DMS114 treated with DMSO at 0.1 percent for 48 hours (cell line): Measurements from ENCODE around the gene BCOR.

Experiments
- DNase-seq: peaks from one replicate; lab custom pipeline; 2025; ENCODE audit not compliant: unreplicated experiment; lab: John Stamatoyannopoulos, UW

The BCOR gene

DNA sequence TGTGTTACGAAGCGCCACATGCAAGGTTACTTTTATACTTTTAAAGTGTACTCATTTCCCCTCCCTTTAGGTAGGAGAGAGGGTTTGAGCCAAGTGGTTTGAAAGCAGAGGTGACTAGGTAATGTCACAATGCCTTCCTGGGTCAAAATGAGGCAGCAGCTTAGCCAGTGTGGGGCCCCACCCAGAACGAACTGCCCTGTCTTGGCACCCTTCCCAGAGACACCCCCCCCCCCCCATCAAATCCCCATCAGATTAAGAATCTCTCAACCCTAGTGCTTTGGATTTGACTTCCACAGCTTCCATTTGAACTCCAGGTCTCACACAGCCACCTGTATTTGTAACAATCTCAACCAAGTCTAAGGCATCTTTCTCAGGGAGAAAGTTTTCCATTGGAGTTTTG is 31.1 kb downstream of the BCOR start:
- DNase-seq, result no peak

DNA sequence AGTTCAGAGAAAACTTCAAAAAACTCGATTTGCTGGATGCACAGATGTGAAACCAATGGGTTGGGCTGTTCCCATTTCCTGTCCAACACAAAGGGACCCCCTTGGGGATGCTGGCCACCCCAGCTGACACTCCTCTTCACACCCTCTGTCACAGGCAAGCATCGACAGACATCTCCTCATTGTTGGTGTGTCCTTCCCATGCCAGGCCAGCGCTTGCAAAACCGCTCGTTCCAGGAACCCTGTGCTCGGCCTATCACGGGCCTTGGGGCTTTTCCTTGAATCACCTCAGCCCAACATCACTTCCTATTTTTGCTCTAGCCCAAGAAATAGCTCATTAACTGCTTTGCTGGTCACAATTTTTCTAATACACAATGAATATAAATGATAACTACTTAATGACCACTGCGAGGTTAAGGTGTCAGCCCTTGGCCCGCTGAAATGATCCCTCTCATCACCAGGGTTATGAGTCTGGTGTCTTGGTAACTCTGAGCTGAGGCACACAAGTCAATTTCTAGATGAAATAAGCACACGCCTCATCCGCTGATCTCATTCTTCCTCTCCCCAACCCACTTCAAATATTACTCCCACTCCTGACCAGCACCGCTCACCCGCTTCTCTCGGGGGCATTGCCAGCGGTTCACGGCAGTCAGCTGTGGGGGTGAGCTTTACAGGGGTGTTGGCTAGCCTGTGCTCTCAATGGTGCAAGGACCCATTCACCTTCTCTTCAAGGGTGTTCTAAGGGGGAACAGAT is 32.3 kb downstream of the BCOR start:
- no peak for DNase-seq

DNA sequence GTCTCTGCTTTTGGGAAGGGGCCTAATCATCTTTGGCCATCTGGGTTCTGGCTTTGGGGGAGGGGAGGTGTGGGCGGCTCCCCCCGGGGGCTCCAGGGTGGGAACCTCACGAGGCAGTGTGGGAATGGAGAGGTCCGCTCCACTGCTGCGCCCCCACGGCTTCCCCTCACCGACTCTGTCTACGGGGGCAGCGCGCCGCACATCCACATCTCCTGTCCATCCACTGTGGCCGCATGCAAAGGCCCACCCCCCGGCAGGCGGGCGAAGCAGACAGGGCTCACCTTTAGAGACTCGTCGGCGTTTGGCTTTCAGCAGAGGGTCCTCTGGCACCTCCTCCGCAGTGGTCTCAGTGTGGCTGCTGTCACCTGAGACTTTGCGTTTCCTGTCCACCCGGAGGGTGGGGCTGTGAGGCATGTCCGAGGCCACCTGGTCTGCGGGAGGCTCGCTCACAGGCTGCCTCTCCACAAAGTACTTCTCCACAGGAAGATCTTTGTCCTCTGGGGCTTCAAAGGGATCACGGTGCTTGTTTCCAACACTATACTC is 33.6 kb downstream of the BCOR start:
- DNase-seq, result no peak

DNA sequence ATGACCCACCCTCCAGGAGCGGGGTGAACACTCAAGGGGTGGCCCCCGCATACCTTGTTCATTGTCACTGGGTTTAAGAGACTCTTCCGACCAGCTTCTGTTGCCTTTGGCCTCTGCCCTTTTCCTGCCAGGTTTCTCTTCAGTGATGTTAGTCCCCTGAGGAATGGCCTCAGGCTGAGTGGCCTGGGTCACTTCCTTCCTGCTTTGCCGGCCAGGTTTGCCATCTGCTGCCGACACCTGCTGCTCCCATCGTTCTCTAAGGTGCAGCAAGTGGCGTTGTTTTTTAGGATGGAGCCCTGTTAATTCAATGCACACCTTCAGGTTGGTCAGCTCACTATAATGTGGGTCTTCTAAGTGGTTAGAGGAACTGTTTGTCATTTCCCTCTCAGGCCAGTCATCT is 34.2 kb downstream of the BCOR start:
- no peak for DNase-seq

DNA sequence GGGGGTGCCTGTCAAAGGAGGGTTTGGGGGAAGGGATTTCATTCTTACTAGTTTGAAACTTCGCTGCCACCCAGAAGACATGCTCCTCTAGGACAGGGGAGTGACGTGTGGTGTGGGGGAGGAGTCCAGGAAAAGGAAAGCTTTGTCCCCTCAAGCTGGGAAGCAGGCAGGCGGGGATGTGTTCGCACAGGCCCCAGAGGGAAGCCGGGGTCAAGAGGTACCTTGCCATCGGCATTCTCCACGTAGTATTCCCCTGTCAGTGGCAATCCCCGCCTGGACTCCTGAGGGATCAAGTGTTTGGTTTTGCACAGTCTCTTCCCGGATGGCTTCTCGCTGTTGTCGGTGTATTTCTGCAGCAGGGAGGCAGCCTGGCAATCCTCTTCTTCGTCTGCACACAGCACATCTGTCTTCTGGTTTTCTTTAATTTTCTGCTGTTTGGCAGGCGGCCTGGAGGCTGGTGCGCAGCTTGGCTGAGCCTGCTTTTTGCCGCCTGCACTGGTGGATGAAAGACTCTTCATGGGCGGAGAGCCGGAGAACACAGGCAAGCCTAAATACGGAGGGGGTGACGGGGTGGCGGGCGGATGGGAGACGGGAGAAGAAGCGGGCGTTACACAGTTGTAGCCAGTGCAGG is 35.1 kb downstream of the BCOR start:
- no peak for DNase-seq

DNA sequence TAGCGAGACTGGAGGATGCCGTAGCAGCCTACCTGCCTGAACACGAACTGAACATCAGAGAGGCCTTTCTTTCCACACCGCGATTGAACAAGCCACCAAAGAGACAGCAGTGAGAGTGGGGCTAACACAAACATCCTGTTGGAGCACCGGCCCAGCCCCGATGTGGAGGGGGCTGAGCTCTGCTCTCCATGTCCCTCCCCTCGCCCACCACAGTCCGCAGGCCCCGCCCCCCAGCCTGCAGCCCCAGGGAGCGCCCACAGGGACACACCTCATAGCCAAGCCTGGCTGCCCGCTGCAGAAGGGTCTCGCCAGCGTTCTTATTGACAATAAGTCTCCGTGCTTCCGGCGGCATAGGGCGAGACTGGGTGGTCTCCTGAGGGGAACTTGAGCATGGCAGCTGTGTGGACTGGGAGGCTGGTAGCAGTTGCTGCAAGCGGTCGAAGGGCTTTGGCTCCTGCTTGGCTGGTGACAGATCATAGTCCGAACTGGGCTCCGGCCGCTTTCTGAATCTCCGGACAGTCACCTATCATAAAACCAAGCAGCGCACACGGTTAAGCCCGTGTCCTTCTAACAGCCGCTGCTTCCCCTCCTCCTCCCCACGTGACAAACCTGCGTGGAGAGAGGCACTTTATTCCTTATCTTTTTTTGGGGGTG is 35.8 kb downstream of the BCOR start:
- no peak for DNase-seq

DNA sequence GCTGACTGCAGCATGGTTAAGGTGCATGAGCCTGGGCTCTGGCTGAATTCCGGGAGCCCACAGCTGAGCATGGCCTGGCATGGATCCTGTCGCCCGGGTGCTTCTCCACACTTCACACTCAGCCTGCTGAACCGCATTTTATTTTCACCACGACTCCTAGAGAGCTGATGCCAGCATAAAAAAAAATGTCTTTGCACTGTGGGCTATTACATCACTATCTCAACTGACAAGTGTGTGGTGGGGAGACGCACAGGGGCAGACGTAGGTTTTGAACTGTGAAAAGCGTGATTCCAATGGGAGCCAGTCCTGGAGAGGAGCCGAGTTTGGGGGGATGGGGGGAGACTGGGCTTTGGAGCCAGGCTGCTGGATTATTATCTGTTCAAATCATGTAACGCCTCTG is 36.8 kb downstream of the BCOR start:
- DNase-seq, result no peak

DNA sequence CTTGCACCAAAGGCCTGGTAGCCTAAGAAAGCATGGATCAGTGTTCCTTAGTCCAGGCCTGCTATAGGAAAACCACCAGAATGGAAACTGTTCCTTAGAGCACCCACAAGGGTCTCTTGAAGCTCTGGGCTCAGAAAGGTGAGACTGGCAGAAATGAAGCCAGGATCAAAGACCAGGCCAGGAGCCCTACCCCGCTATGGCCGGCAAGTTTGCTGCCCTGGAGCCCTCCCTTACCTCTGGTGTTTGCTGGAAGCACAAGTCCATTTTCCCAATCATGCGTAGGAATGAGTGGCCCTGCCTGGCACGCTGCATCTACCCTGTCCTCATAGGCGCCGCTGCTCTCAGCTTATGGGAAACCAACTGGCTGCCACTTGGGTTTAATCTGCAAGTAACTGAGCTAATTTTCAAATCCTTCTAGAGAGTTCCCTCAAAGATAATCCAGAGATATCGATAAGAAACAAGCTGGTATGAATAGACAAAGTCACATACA is 37.4 kb downstream of the BCOR start:
- DNase-seq, result no peak

DNA sequence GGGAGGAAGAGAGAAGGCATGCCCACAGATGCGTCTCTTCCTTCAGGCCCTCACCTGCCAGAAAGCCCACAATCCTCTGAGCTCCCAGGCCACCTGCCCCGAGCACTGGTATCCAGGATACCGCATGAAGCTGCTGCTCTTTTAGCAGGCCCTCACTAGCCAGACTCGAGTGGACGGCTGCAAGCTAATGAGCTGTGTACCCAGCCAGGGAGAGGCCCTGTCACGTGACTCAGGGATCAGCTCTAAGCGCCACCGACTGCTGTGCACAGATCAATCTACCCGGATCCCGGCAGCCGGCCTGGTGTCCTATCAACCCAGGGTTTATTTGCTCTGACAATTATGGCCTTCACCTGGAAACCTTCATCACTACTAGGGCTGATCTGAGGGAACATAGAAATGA is 39.0 kb downstream of the BCOR start:
- no peak for DNase-seq

DNA sequence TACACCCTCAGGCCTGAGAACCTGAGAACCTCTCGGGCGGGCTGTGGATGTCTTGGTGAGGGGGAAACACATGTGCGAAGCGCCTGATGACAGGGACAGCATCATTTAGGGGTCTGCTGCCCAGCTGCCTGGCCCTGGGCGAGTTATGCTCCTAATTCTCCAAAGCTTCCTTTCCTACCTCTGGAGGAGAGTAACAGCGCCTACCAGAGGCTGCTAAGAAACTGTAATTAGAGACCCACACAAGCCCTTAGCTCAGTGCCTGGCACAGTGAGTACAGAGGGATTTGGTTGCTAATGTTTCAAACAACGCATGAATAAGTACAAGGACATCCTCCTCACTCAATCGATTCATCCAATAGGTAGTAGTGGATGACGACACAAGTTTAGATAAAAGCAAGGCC is 40.4 kb downstream of the BCOR start:
- no peak for DNase-seq

DNA sequence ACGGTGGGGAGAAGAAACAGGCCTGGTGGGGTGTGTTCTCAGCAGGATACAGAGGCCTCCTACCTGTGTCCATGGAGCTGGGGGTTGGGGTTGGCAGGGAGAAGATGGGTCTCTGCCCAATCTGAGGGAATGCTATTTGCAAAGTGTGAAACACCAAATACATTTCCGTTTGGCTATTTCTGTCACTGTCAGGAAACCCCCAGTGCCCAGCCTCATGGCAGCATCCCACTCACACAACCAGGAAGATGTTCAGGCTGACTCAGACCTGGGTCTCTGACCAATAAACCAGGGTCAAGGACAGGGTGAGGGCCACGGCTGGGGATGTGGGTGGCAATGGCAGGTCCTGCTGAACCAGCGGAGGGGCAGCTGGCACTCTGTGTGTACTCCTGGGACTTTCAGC is 41.3 kb downstream of the BCOR start:
- no peak for DNase-seq

DNA sequence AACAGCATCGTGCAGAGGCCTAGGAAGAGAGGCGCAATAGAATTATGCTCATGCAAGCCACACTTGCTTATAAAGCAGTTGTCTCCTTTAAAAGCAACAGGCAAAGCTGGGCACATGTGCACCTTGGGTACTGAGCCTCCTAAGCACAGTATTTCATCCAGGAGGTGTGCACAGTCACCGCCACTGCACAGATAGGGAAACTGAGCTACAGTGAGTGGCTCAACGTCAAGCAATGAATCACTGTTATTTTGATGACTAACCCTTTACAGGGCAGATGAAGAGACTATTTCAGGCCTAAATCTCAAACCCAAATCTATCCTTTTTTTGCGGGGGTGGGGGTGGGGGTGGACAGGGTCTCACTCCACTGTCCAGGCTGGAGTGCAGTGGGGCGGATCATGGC is 42.3 kb downstream of the BCOR start:
- DNase-seq, result no peak

DNA sequence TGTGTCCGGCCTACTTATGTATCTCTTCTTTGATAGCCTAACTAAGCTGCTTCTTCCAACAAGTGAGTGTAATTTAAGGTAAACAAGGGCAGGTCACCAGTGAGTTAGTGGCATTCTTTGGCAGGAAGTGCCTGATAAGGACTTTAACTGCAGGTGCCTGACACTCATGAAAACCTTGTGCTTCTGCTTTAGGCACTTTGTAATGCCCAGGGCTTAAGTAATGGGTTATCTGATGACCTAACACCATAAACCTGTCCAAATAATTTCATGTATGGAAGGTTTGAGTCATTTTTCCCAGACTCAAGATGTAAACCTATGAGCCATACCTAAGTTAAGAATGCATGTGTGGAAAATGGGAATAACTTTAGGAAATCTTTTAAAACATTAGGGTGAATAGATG is 43.0 kb downstream of the BCOR start:
- no peak for DNase-seq

DNA sequence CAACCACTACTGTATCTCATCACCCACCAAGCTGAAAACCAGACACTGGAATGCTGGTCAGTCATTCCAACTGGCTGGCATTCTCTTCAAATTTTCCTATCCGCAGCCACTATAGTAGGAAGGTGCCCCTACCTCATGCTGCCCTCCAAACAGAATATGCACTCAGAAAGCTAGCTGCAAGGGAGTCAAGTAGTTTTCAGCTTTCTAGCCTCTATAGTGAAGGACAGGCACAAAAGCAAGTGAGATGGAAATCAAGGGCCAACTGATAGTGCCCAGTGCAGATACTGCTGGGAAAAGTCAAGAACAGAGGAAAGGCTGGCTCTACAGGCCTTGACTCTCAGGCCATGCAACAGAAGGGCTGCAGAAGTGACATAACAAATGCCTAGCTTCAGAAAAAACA is 47.2 kb downstream of the BCOR start:
- DNase-seq, result no peak

DNA sequence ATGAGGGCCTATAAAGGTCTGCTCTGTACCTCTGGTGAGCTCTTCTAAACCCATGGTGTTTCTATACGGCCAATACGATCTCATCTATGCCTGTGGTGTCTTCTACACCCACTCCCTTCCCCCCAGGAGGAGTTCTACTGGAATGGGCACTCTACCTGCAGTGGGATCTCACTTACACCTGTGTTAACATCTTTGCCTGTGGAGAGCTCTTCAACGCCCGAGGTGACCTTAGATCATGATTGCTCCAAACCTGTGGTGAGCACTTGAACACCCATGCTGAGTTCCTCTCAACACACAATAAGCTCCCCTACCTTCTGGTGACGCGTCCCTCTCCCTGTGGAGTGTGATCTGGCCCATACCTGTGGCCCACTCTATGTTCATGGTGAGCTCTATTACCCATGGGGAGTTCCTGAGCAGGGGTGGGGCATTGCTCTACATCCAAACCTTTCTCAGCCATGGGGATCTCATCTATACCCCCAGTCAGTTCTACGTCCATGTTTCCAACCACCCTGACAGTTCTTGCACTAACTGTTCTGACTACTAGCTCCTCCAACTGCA is 48.6 kb downstream of the BCOR start:
- no peak for DNase-seq

DNA sequence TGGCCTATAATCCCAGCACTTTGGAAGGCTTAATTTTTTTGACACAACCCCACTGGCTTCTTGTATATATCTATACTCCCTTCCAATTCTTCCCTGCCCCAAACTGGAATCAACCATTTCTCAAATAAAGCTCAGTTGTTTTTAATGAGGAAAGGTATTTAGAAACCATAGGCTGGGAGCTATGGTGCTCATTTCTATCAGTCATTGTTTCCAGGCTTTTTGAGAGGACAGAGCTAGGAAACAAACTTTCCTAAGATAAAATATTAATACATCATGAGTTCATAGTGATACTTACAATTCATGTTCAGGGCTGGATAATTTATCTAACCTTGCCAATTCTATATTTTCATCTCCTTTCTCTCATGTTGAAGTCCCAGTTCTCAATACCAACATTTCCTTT is 50.3 kb downstream of the BCOR start:
- no peak for DNase-seq

DNA sequence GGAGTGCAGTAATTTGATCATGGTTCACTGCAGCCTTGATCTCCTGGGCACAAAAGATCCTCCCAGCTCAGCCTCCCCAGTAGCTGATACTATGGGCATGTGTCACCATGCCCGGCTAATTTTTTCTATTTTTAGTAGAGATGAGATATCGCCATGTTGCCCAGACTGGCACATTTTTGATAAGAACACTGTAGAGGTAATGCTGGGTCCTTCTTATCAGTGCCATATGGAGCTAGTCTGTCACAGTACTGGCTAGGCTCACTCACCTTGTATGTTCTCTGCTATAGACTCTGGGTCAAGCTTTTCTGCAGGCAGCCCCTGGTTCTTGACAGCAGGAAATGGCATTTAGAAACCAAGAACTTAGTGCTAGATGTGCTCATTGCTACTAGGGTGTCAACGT is 53.9 kb downstream of the BCOR start:
- DNase-seq, result no peak

DNA sequence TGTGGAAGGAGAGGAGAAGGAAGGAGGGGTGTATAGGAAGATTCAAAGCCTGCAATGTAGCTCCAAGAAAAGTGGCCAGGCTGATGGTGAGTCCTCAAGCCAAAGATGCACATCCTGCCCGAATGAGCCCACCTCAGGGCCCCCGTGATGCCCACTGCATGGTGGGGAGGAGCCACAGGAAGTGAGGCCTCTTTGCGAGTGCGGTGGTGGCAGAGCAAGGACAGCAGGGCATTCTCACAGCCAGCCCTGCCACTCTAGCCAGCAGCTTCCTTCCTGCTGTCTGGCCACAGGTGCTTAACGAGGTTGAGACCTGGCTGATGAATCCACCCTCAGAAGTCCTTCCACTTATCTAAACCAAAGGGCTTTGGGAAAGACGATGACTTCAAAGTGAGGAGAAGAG is 55.8 kb downstream of the BCOR start:
- no peak for DNase-seq

DNA sequence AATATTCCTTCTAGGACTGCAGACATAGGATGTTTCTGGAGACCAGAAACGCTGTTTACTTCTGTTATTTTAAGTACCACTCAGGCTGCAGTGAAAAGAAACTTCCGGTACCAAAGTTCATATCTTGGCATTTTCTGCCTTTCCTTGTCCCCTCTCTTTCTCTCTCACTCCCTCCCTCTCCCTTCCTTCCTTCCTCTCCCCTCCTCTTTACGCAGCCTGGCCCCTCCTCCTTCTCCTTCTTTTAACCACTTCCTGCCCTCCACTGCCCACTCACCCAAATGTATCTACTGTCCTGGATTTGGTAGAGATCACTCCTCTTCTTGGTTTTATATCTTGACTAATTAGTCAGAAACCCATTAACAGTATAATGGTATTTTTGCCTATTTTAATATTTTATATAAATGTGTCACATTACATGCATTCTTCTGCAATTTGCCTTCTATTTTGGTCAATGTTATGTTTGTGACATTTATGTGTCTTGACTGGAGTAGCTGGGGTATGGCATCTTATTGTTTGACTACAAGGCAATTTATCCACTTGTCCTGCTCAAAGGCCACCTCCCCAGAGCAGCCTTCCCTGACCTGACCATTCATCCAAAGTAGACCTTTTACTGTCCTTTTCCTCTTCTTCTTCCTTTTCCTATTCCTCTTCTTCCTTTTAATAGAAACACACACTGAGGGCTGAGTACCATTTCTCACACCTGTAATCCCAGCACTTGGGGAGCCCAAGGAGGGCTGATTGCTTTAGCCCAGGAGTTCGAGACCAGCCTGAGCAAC is 56.9 kb downstream of the BCOR start:
- no peak for DNase-seq

DNA sequence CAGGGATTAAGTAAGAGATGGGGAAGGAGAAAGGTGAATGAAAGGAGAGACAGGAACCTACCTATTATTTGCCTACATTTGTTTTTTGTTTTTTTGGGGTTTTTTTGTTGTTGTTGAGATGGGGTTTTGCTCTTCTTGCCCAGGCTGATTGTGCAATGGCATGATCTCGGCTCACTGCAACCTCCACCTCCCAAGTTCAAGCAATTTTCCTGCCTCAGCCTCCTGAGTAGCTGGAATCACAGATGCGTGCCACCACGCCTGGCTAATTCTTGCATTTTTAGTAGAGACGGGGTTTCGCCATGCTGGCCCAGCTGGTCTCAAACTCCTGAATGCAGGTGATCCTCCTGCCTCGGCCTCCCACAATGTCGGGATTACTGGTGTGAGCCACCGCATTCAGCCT is 57.9 kb downstream of the BCOR start:
- no peak for DNase-seq

DNA sequence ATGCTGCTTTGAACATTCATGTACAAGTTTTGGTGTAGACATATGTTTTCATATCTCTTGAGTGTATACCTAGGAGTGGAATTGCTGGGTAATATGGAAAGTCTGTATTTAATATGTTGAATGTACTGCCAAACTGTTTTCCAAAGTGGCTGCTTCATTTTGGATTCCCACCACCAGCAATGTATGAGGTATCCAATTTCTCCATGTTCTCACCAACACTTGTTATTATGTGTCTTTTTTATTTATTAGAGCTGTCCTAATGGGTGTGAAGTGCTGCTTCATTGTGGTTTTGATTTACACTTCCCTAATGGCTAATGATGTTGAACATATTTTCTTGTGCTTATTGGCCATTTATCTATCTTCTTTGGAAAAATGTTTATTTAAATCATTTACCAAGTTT is 60.4 kb downstream of the BCOR start:
- no peak for DNase-seq
